NCI-H446 (cell line): ENCODE data around the gene TAF6.

Experiments
- DNase-seq, 2 experiments: peaks; one replicate each; lab custom pipeline; 2025; lab: John Stamatoyannopoulos, UW

The TAF6 gene

GRCh38 chr7:100093498-100093897 is 25.7 kb downstream of the TAF6 start:
- DNase-seq = peak in 1 of 2 experiments; percentile 10

GRCh38 chr7:100093054-100093453 is 26.1 kb downstream of the TAF6 start:
- no peak for DNase-seq

GRCh38 chr7:100091411-100092181 is 27.6 kb downstream of the TAF6 start:
- DNase-seq = no peak

GRCh38 chr7:100090527-100091410 is 28.4 kb downstream of the TAF6 start:
- DNase-seq = no peak

- no peak for DNase-seq
Measured at GRCh38 chr7:100089458-100090196, 29.5 kb downstream of the TAF6 start.

GRCh38 chr7:100088621-100089457 is 30.3 kb downstream of the TAF6 start, which contains the start of gene COPS6:
Gene COPS6, plus strand, starts transcription at chr7:100088969. Its CDS starts 22 bp downstream, at chr7:100088991.
- DNase-seq = peak; percentile 9 to 57

- no peak for DNase-seq
Measured at GRCh38 chr7:100088095-100088620, 31.0 kb downstream of the TAF6 start.

GRCh38 chr7:100087055-100087750 is 32.0 kb downstream of the TAF6 start:
- DNase-seq = no peak

- DNase-seq = no peak
Measured at GRCh38 chr7:100085515-100085914, 33.6 kb downstream of the TAF6 start.

- no peak for DNase-seq
Measured at GRCh38 chr7:100082978-100083377, 36.2 kb downstream of the TAF6 start.

GRCh38 chr7:100081535-100082102 is 37.5 kb downstream of the TAF6 start, which contains the start of gene ZNF3:
Gene ZNF3, minus strand, starts transcription at chr7:100081723. Its CDS starts 4,366 bp downstream, at chr7:100077357.
- DNase-seq = peak; percentile 87 to 97

- no peak for DNase-seq
Measured at GRCh38 chr7:100080907-100081534, 38.1 kb downstream of the TAF6 start.

- DNase-seq = no peak
Measured at GRCh38 chr7:100079024-100079560, 40.1 kb downstream of the TAF6 start.

GRCh38 chr7:100077205-100077604 is 42.0 kb downstream of the TAF6 start:
- DNase-seq = no peak

- no peak for DNase-seq
Measured at GRCh38 chr7:100075418-100075817, 43.7 kb downstream of the TAF6 start.

GRCh38 chr7:100074841-100075240 is 44.3 kb downstream of the TAF6 start:
- DNase-seq = no peak

GRCh38 chr7:100072462-100072861 is 46.7 kb downstream of the TAF6 start:
- DNase-seq = no peak

GRCh38 chr7:100071018-100071723 is 48.0 kb downstream of the TAF6 start:
- no peak for DNase-seq

- DNase-seq = no peak
Measured at GRCh38 chr7:100069991-100070390, 49.2 kb downstream of the TAF6 start.
